HepG2 (cell line): ENCODE data around the gene NFKBIA. TPM values are rescaled to one million over a fixed set of nuclear protein-coding genes. Genes with fewer than 3 reads are reported as not detected.

ENCODE experiments used
- ATRX ChIP-seq: sonication (generic); formaldehyde crosslinking; IDR thresholded peaks from 2 replicates; pipeline ENCODE4 v1.4.0; 2020; ENCODE audit warnings: missing genetic modification reagents, borderline replicate concordance
- GATAD1 ChIP-seq: IDR thresholded peaks from 2 replicates; pipeline ENCODE4 v1.6.1; 2016; ENCODE audit warnings: missing genetic modification reagents, missing compliant biosample characterization
- MTA1 ChIP-seq: sonication (generic); formaldehyde crosslinking; IDR thresholded peaks from 2 replicates; pipeline ENCODE4 v1.4.0; 2020; ENCODE audit warnings: missing genetic modification reagents, mild to moderate bottlenecking, borderline replicate concordance
- PAXIP1 ChIP-seq: sonication (generic); formaldehyde crosslinking; conservative IDR thresholded peaks from 2 replicates; pipeline ENCODE4 v1.4.0; 2020; ENCODE audit warnings: mild to moderate bottlenecking, missing genetic modification reagents, moderate library complexity
- PLSCR1 ChIP-seq: sonication (generic); formaldehyde crosslinking; IDR thresholded peaks from 2 replicates; pipeline ENCODE4 v1.5.0; 2020; ENCODE audit warnings: missing genetic modification reagents, mild to moderate bottlenecking, borderline replicate concordance
- POLR2AphosphoS5 ChIP-seq: IDR thresholded peaks from 2 replicates; pipeline ENCODE4 v1.6.1; 2012; ENCODE audit warnings: low read depth, low read length
- RARG ChIP-seq: sonication (generic); formaldehyde crosslinking; IDR thresholded peaks from 2 replicates; pipeline ENCODE4 v1.4.0; 2020; ENCODE audit warnings: low read depth, mild to moderate bottlenecking, missing genetic modification reagents
- SALL1 ChIP-seq: sonication (generic); formaldehyde crosslinking; IDR thresholded peaks from 2 replicates; pipeline ENCODE4 v1.8.0; 2022; ENCODE audit warnings: mild to moderate bottlenecking, missing genetic modification reagents
- SMAD3 ChIP-seq: sonication (generic); formaldehyde crosslinking; IDR thresholded peaks from 2 replicates; pipeline ENCODE4 v1.4.0; 2020; ENCODE audit warnings: missing genetic modification reagents
- SOX6 ChIP-seq, 2 experiments: fragments of 450-650 bp in 1 of 2; sonication (generic) in 1 of 2; formaldehyde crosslinking in 1 of 2; IDR thresholded peaks; 2 replicates each; pipeline versions ENCODE4 v1.4.0 to v1.6.1; 2017 to 2020; ENCODE audit warnings: antibody characterized with exemption in 1 of 2, mild to moderate bottlenecking in 1 of 2, missing genetic modification reagents in 1 of 2
- TFDP1 ChIP-seq: IDR thresholded peaks from 2 replicates; pipeline ENCODE4 v1.6.1; 2016; ENCODE audit warnings: missing compliant biosample characterization, missing genetic modification reagents, borderline replicate concordance
- ZFP82 ChIP-seq: sonication (generic); formaldehyde crosslinking; IDR thresholded peaks from 2 replicates; pipeline ENCODE4 v1.5.1; 2020; ENCODE audit warnings: mild to moderate bottlenecking, missing genetic modification reagents, borderline replicate concordance
- ZNF205 ChIP-seq: IDR thresholded peaks from 2 replicates; pipeline ENCODE4 v1.6.1; 2018; ENCODE audit warnings: missing biosample characterization, missing genetic modification reagents
- ZNF282 ChIP-seq: fragments of 450-650 bp; IDR thresholded peaks from 2 replicates; pipeline ENCODE4 v1.6.1; 2018; ENCODE audit not compliant: partially characterized antibody
- ZNF350 ChIP-seq: sonication (generic); formaldehyde crosslinking; IDR thresholded peaks from 2 replicates; pipeline ENCODE4 v1.4.0; 2020; ENCODE audit warnings: mild to moderate bottlenecking, low read depth, missing genetic modification reagents, borderline replicate concordance
- ZNF460 ChIP-seq: sonication (generic); formaldehyde crosslinking; IDR thresholded peaks from 2 replicates; pipeline ENCODE4 v1.5.1; 2020; ENCODE audit warnings: missing genetic modification reagents, mild to moderate bottlenecking, borderline replicate concordance
- ZNF558 ChIP-seq: sonication (generic); formaldehyde crosslinking; IDR thresholded peaks from 2 replicates; pipeline ENCODE4 v1.9.0; 2022; ENCODE audit warnings: mild to moderate bottlenecking, missing genetic modification reagents, borderline replicate concordance
- ZNF710 ChIP-seq: sonication (generic); formaldehyde crosslinking; IDR thresholded peaks from 2 replicates; pipeline ENCODE4 v1.5.0; 2020; ENCODE audit warnings: mild to moderate bottlenecking, missing genetic modification reagents, borderline replicate concordance
- ZNF747 ChIP-seq: sonication (generic); formaldehyde crosslinking; IDR thresholded peaks from 2 replicates; pipeline ENCODE4 v1.8.1; 2023; ENCODE audit warnings: missing genetic modification reagents, mild to moderate bottlenecking, borderline replicate concordance
- ZNF75D ChIP-seq: sonication (generic); formaldehyde crosslinking; IDR thresholded peaks from 2 replicates; pipeline ENCODE4 v1.8.1; 2023; ENCODE audit warnings: missing genetic modification reagents, mild to moderate bottlenecking, borderline replicate concordance
- ZSCAN29 ChIP-seq: sonication (generic); formaldehyde crosslinking; conservative IDR thresholded peaks from 2 replicates; pipeline ENCODE4 v1.4.0; 2020; ENCODE audit warnings: mild to moderate bottlenecking, missing genetic modification reagents
- polyA plus RNA-seq, 8 experiments: library from polyadenylated mRNA; depleted of rRNA in 3 of 8; stranded (reverse) in 7 of 8; unstranded in 1 of 8; fragments of >200 nt; fragmentation: Illumina TruSeq in 4 of 8; extraction: Trizol in 4 of 8; gene quantifications; 2 replicates each; pipeline versions ENCODE4 v1.2.1 to v1.2.3, GENCODE V29; 2011 to 2016; ENCODE audit warnings: low read depth in 4 of 8, missing spikeins in 1 of 8, mixed read lengths in 1 of 8; ENCODE audit not compliant: insufficient read depth in 1 of 8
- total RNA-seq, 5 experiments: library from RNA; depleted of rRNA; stranded (reverse); fragments of >200 nt; fragmentation: Illumina TruSeq; extraction: Trizol; gene quantifications; 2 replicates each; pipeline ENCODE4 v1.2.3, GENCODE V29; 2016; ENCODE audit warnings: low read depth in 1 of 5

The NFKBIA gene
- total and polyA plus RNA-seq, 2 of the 13 experiments (the other 11 are each of a cell fraction or from before 2014, with no cell fraction given), result 197 to 319 TPM

- peak; percentile 95 for TF ChIP-seq SOX6 (IDR thresholded peaks at IDR 0.05)
- no peak for TF ChIP-seq SOX6 (CRISPR knock-in tag; IDR thresholded peaks at IDR 0.05)
- no peak for TF ChIP-seq ZSCAN29 (CRISPR knock-in tag)
- no peak for TF ChIP-seq ZNF205 (CRISPR knock-in tag)
- no peak; the same call in 1 of the 2 replicates for TF ChIP-seq ZNF747 (CRISPR knock-in tag)
- 0 out of 2 replicates have a peak, but pooled peaks have one; percentile 4 for TF ChIP-seq ZNF350 (CRISPR knock-in tag)
- no peak for TF ChIP-seq RARG (CRISPR knock-in tag)
- no peak for TF ChIP-seq SMAD3 (CRISPR knock-in tag)
- no peak for TF ChIP-seq PLSCR1 (CRISPR knock-in tag)
- TF ChIP-seq ZNF282, result peak; percentile 97
- no peak for TF ChIP-seq ZNF75D (CRISPR knock-in tag)
- TF ChIP-seq PAXIP1, result no peak
- TF ChIP-seq ZNF558 (CRISPR knock-in tag), result no peak
- no peak for TF ChIP-seq SALL1 (CRISPR knock-in tag)
- TF ChIP-seq POLR2AphosphoS5, result no peak
- no peak for TF ChIP-seq TFDP1 (CRISPR knock-in tag)
- TF ChIP-seq MTA1, result no peak
- no peak for TF ChIP-seq ZNF710
- TF ChIP-seq ATRX, result no peak
- no peak for TF ChIP-seq GATAD1 (CRISPR knock-in tag)
- TF ChIP-seq ZNF460, result no peak
- TF ChIP-seq ZFP82 (CRISPR knock-in tag), result no peak
Observed at GRCh38 chr14:35352274-35353233, 52.0 kb downstream of the NFKBIA start (continued).
